SK-N-SH (cell line): ENCODE measurements around the gene PARD3B.

Source experiments
- CTCF ChIP-seq: fragments of 200-600 bp; sonication (generic); IDR thresholded peaks from 2 replicates; pipeline ENCODE4 v1.6.1; 2017; ENCODE audit warnings: antibody characterized with exemption, mild to moderate bottlenecking, moderate library complexity
- NRF1 ChIP-seq: IDR thresholded peaks from 2 replicates; pipeline ENCODE4 v1.6.1; 2012; ENCODE audit warnings: low read depth, mild to moderate bottlenecking, low read length
- POLR2AphosphoS5 ChIP-seq: IDR thresholded peaks from 2 replicates; pipeline ENCODE4 v1.6.1; 2012; ENCODE audit warnings: low read depth, low read length
- REST ChIP-seq: IDR thresholded peaks from 2 replicates; pipeline ENCODE4 v1.6.1; 2012; ENCODE audit warnings: mild to moderate bottlenecking, low read depth, low read length, moderate library complexity
- TAF1 ChIP-seq: IDR thresholded peaks from 2 replicates; pipeline ENCODE4 v1.6.1; 2012; ENCODE audit warnings: low read depth, mild to moderate bottlenecking, low read length, moderate library complexity, borderline replicate concordance

- TF ChIP-seq REST (no peak), NRF1 (no peak), POLR2AphosphoS5 (no peak), CTCF (no peak), TAF1 (no peak)
Observed at GRCh38 chr2:204909791-204910190, 364.5 kb downstream of the PARD3B start.
